ENCODE measurements around the gene ZNF564.

- TF ChIP-seq POLR2A (IDR thresholded peaks at IDR 0.05) (no peak), CTCF (IDR thresholded peaks at IDR 0.05 in 4 of 5, conservative IDR thresholded peaks at IDR 0.05 in 1 of 5) (no peak)
Measured at GRCh38 chr19:12513531-12514061, 37.7 kb downstream of the ZNF564 start.

Data from gastrocnemius medialis (tissue), 4 donors.